Naive thymus-derived CD4-positive, alpha-beta T cell (primary cell): Measurements from ENCODE around the gene CRIP3. TPM values are rescaled to one million over a fixed set of nuclear protein-coding genes. Genes with fewer than 3 reads are reported as not detected.
A peak's percentile ranks its signal among the peaks of the same experiment; 100 is the strongest.

ENCODE experiments used
- ATAC-seq: fragments of 150-1000 bp; cut with Tn5 transposase; 2 replicates; pipeline ENCODE4 v1.10.0; 2021; ENCODE audit warnings: mild to moderate bottlenecking, moderate library complexity
- CTCF ChIA-PET: fragments of 350-600 bp; sonication (Branson Sonifier 250); formaldehyde crosslinking; loops from one replicate; lab custom pipeline; 2021; ENCODE audit warnings: antibody characterized with exemption; lab: Charles Lee
- POLR2A ChIA-PET: fragments of 350-600 bp; sonication (Branson Sonifier 250); formaldehyde crosslinking; loops from one replicate; lab custom pipeline; 2021; ENCODE audit warnings: antibody characterized with exemption, inconsistent platforms; lab: Charles Lee
- DNase-seq, 9 donors: peaks; one replicate each; pipeline versions ENCODE4 v3.0.0 to v3.0.0-alpha.2; 2020 to 2022; ENCODE audit warnings: mixed read lengths in 1 of 9
- H3K27ac ChIP-seq: one replicate; pipeline ENCODE4 v1.7.0; 2013; ENCODE audit warnings: mild to moderate bottlenecking, low read depth, low read length, moderate library complexity
- H3K27me3 ChIP-seq, 2 donors: one replicate each; pipeline ENCODE4 v1.7.0; 2013; ENCODE audit warnings: low read length in 2 of 2, mild to moderate bottlenecking in 2 of 2, moderate library complexity in 2 of 2; ENCODE audit not compliant: control insufficient read depth in 2 of 2, insufficient read depth in 2 of 2
- H3K36me3 ChIP-seq, 3 experiments: 1 replicate in 2 of 3; 2 replicates in 1 of 3; pipeline ENCODE4 v1.7.0; 2013; ENCODE audit warnings: low read length in 3 of 3, mild to moderate bottlenecking in 3 of 3, moderate library complexity in 1 of 3; ENCODE audit not compliant: insufficient read depth in 3 of 3, control insufficient read depth in 2 of 3
- H3K4me1 ChIP-seq, 2 donors: one replicate each; pipeline ENCODE4 v1.7.0; 2013; ENCODE audit warnings: low read length in 2 of 2, mild to moderate bottlenecking in 2 of 2, moderate library complexity in 1 of 2; ENCODE audit not compliant: control insufficient read depth in 2 of 2, insufficient read depth in 2 of 2
- H3K4me3 ChIP-seq: 2 replicates; pipeline ENCODE4 v1.7.0; 2013; ENCODE audit warnings: mild to moderate bottlenecking, low read length
- H3K9me3 ChIP-seq, 3 experiments: 1 replicate in 2 of 3; 2 replicates in 1 of 3; pipeline ENCODE4 v1.7.0; 2013; ENCODE audit warnings: low read length in 3 of 3; ENCODE audit not compliant: control insufficient read depth in 2 of 3
- H3K27ac Mint-ChIP-seq, 9 donors: one replicate each; pipeline ENCODE4 v1.8.0; 2020 to 2022; ENCODE audit warnings: mixed read lengths in 9 of 9, mild to moderate bottlenecking in 8 of 9, moderate library complexity in 5 of 9, inconsistent platforms in 2 of 9
- H3K27me3 Mint-ChIP-seq, 5 donors: one replicate each; pipeline ENCODE4 v1.8.0; 2021 to 2022; ENCODE audit warnings: mixed read lengths in 5 of 5, mild to moderate bottlenecking in 1 of 5
- H3K36me3 Mint-ChIP-seq, 5 donors: one replicate each; pipeline ENCODE4 v1.8.0; 2020 to 2022; ENCODE audit warnings: mixed read lengths in 5 of 5, mild to moderate bottlenecking in 3 of 5, inconsistent platforms in 1 of 5
- H3K4me1 Mint-ChIP-seq, 7 donors: one replicate each; pipeline ENCODE4 v1.8.0; 2020 to 2022; ENCODE audit warnings: mixed read lengths in 7 of 7, mild to moderate bottlenecking in 3 of 7, inconsistent platforms in 1 of 7
- H3K4me3 Mint-ChIP-seq, 10 donors: one replicate each; pipeline ENCODE4 v1.8.0; 2020 to 2022; ENCODE audit warnings: mild to moderate bottlenecking in 10 of 10, mixed read lengths in 10 of 10, moderate library complexity in 6 of 10, inconsistent platforms in 2 of 10
- H3K9me3 Mint-ChIP-seq, 11 donors: one replicate each; pipeline ENCODE4 v1.8.0; 2020 to 2022; ENCODE audit warnings: mixed read lengths in 11 of 11, mild to moderate bottlenecking in 4 of 11, inconsistent platforms in 1 of 11, moderate library complexity in 1 of 11
- intact Hi-C, 2 donors: fragments of 100-400 bp; cut with micrococcal nuclease; formaldehyde crosslinking; loops; one replicate each; pipeline ENCODE4 v1.15.1; 2023
- polyA plus RNA-seq, 2 donors: library from polyadenylated mRNA; unstranded; fragments of 300-500 nt; fragmentation: Illumina TruSeq; gene quantifications; one replicate each; pipeline ENCODE4 v1.2.3, GENCODE V29; 2021
- total RNA-seq, 6 experiments: library from RNA in 5 of 6; stranded (reverse) in 5 of 6; gene quantifications; 1 replicate in 5 of 6; 2 replicates in 1 of 6; pipeline ENCODE4 v1.2.3 and lab custom pipeline; 2021 to 2026

The CRIP3 gene
- total and polyA plus RNA-seq, 7 experiments from 2014 or later: 2.1 to 7.4 (median 4.8) TPM; not detected in 3

- Mint-ChIP-seq H3K4me1 (peaks cover 0 to 17% (median 0%) of the 10 kb centered on the region in 7 donors), H3K27me3 (peaks cover 0 to 9% (median 3%) of the 10 kb centered on the region in 5 donors), H3K9me3 (no peaks in the 10 kb centered on the region), H3K27ac (peak overlapping the region in 3 of 9 donors; percentile 20 to 76 (median 45)), H3K4me3 (no peak overlapping the region), H3K36me3 (no peaks in the 10 kb centered on the region)
- Histone ChIP-seq H3K4me3 (no peak overlapping the region), H3K27ac (no peak overlapping the region), H3K36me3 (no peaks in the 10 kb centered on the region), H3K4me1 (no peaks in the 10 kb centered on the region), H3K27me3 (no peaks in the 10 kb centered on the region), H3K9me3 (no peaks in the 10 kb centered on the region)
- intact Hi-C loops: loop anchor here (2.0 to 10.0 kb wide), 3 partner anchors 45 to 235 kb away; partner anchors contain the start of gene CRIP3 (in 1 of the 2)
- ChIA-PET CTCF (interaction anchor here (0.6 to 2.6 kb wide), 4 partner anchors 122 to 243 kb away, joined by 3 to 13 read pairs (median 4); no protein-coding TSS in a partner anchor), POLR2A (no interaction called here)
- DNase-seq (no peak), ATAC-seq (no peak)
Measured at GRCh38 chr6:43262000-43262779, 46.4 kb downstream of the CRIP3 start.

- Mint-ChIP-seq H3K4me3 (no peak overlapping the region), H3K9me3 (no peaks in the 10 kb centered on the region), H3K4me1 (peaks cover 0 to 17% (median 0%) of the 10 kb centered on the region in 7 donors), H3K36me3 (no peaks in the 10 kb centered on the region), H3K27me3 (peaks cover 0 to 11% (median 0%) of the 10 kb centered on the region in 5 donors), H3K27ac (no peak overlapping the region)
- CTCF ChIA-PET: interaction anchor here (0.9 to 1.1 kb wide), 2 partner anchors 76 to 244 kb away, joined by 3 to 4 read pairs; no protein-coding TSS in a partner anchor
- ATAC-seq: no peak
- Histone ChIP-seq H3K27me3 (no peaks in the 10 kb centered on the region), H3K27ac (no peak overlapping the region), H3K9me3 (no peaks in the 10 kb centered on the region), H3K4me1 (no peaks in the 10 kb centered on the region), H3K36me3 (no peaks in the 10 kb centered on the region), H3K4me3 (no peak overlapping the region)
- intact Hi-C loops: loop anchor here (5.0 to 10.0 kb wide), 2 partner anchors 46 to 74 kb away; partner anchors contain the start of gene CRIP3 (in 1 of the 2)
- POLR2A ChIA-PET: no interaction called here
- DNase-seq: no peak
Measured at GRCh38 chr6:43261198-43261597, 47.4 kb downstream of the CRIP3 start.

- Histone ChIP-seq H3K36me3 (no peaks in the 10 kb centered on the region), H3K4me3 (no peak overlapping the region), H3K9me3 (no peaks in the 10 kb centered on the region), H3K27ac (no peak overlapping the region), H3K27me3 (no peaks in the 10 kb centered on the region), H3K4me1 (no peaks in the 10 kb centered on the region)
- Mint-ChIP-seq H3K4me3 (no peak overlapping the region), H3K9me3 (no peaks in the 10 kb centered on the region), H3K27me3 (peaks cover 0 to 11% (median 2%) of the 10 kb centered on the region in 5 donors), H3K36me3 (no peaks in the 10 kb centered on the region), H3K27ac (peak overlapping the region in 1 of 9 donors; percentile 54), H3K4me1 (peaks cover 0 to 17% (median 0%) of the 10 kb centered on the region in 7 donors)
- intact Hi-C loops: loop anchor here (5.0 to 10.0 kb wide), 2 partner anchors 47 to 74 kb away; partner anchors contain the start of gene CRIP3 (in 1 of the 2)
- DNase-seq (no peak), ATAC-seq (no peak)
- POLR2A ChIA-PET: no interaction called here
- CTCF ChIA-PET: interaction anchor here (0.9 to 1.1 kb wide), 2 partner anchors 76 to 245 kb away, joined by 3 to 4 read pairs; no protein-coding TSS in a partner anchor
Measured at GRCh38 chr6:43260791-43261190, 47.8 kb downstream of the CRIP3 start.

GRCh38 chr6:43258807-43259686 is 49.6 kb downstream of the CRIP3 start:
- no peaks in the 10 kb centered on the region for H3K4me1 ChIP-seq
- Mint-ChIP-seq H3K27ac (no peak overlapping the region), H3K4me1 (peaks cover 0 to 14% (median 0%) of the 10 kb centered on the region in 7 donors), H3K9me3 (no peaks in the 10 kb centered on the region), H3K27me3 (peaks cover 0 to 18% (median 8%) of the 10 kb centered on the region in 5 donors), H3K4me3 (no peak overlapping the region), H3K36me3 (no peaks in the 10 kb centered on the region)
- no peak overlapping the region for H3K4me3 ChIP-seq
- CTCF ChIA-PET: no interaction called here
- ATAC-seq: no peak
- POLR2A ChIA-PET: no interaction called here
- no peaks in the 10 kb centered on the region for H3K27me3 ChIP-seq
- no peak overlapping the region for H3K27ac ChIP-seq
- no peaks in the 10 kb centered on the region for H3K9me3 ChIP-seq
- intact Hi-C loops: no loop called here
- DNase-seq: no peak
- no peaks in the 10 kb centered on the region for H3K36me3 ChIP-seq

GRCh38 chr6:43258180-43258579 is 50.4 kb downstream of the CRIP3 start:
- no peaks in the 10 kb centered on the region for H3K4me1 ChIP-seq
- Mint-ChIP-seq H3K27me3 (peaks cover 0 to 21% (median 9%) of the 10 kb centered on the region in 5 donors), H3K27ac (no peak overlapping the region), H3K9me3 (no peaks in the 10 kb centered on the region), H3K4me1 (peaks cover 0 to 12% (median 0%) of the 10 kb centered on the region in 7 donors), H3K4me3 (no peak overlapping the region), H3K36me3 (no peaks in the 10 kb centered on the region)
- no peak for ATAC-seq
- H3K4me3 ChIP-seq: no peak overlapping the region
- no peaks in the 10 kb centered on the region for H3K27me3 ChIP-seq
- H3K27ac ChIP-seq: no peak overlapping the region
- H3K36me3 ChIP-seq: no peaks in the 10 kb centered on the region
- DNase-seq: no peak
- intact Hi-C loops: no loop called here
- ChIA-PET CTCF (no interaction called here), POLR2A (no interaction called here)
- no peaks in the 10 kb centered on the region for H3K9me3 ChIP-seq

- Mint-ChIP-seq H3K36me3 (peaks cover 0 to 3% (median 0%) of the 10 kb centered on the region in 5 donors), H3K4me1 (peaks cover 0 to 13% (median 0%) of the 10 kb centered on the region in 7 donors), H3K27ac (peak overlapping the region in 2 of 9 donors; percentile 64 to 70), H3K9me3 (no peaks in the 10 kb centered on the region), H3K27me3 (peaks cover 3 to 27% (median 16%) of the 10 kb centered on the region in 5 donors), H3K4me3 (peak overlapping the region in 1 of 10 donors; percentile 57)
- H3K36me3 ChIP-seq: no peaks in the 10 kb centered on the region
- no peak for ATAC-seq
- H3K27ac ChIP-seq: no peak overlapping the region
- no peaks in the 10 kb centered on the region for H3K9me3 ChIP-seq
- DNase-seq: peak in 1 of 9 donors; percentile 53
- ChIA-PET POLR2A (no interaction called here), CTCF (no interaction called here)
- H3K4me3 ChIP-seq: no peak overlapping the region
- no peaks in the 10 kb centered on the region for H3K4me1 ChIP-seq
- no peaks in the 10 kb centered on the region for H3K27me3 ChIP-seq
- intact Hi-C loops: no loop called here
Measured at GRCh38 chr6:43257367-43258145, 51.1 kb downstream of the CRIP3 start.
